Skeletal muscle cell (primary cell): ENCODE measurements around the gene RER1.
"Not testable (repeated sequence)": the region's sequence is repeated elsewhere in the genome, so short reads cannot be mapped to it uniquely, and the experiment has no call there.

Experiments
- DNase-seq: peaks from one replicate; pipeline ENCODE4 v3.0.0-alpha.2; 2010; ENCODE audit warnings: low read depth
- H3K4me3 ChIP-seq: 2 replicates; pipeline ENCODE4 v1.5.1; 2011; ENCODE audit warnings: low read depth, mild to moderate bottlenecking, control low read depth, low read length, moderate library complexity

The RER1 gene

GRCh38 chr1:2436876-2437275 is 45.2 kb downstream of the RER1 start:
- no peak overlapping the region for H3K4me3 ChIP-seq
- DNase-seq = no peak

- DNase-seq = no peak
- H3K4me3 ChIP-seq = no peak overlapping the region
Observed at GRCh38 chr1:2437617-2438016, 46.0 kb downstream of the RER1 start.

GRCh38 chr1:2438038-2438437 is 46.4 kb downstream of the RER1 start:
- DNase-seq = no peak
- no peak overlapping the region for H3K4me3 ChIP-seq

GRCh38 chr1:2438641-2439040 is 47.0 kb downstream of the RER1 start:
- no peak overlapping the region for H3K4me3 ChIP-seq
- no peak for DNase-seq

GRCh38 chr1:2439369-2439768 is 47.7 kb downstream of the RER1 start:
- no peak for DNase-seq
- H3K4me3 ChIP-seq = no peak overlapping the region

GRCh38 chr1:2440346-2440745 is 48.7 kb downstream of the RER1 start:
- DNase-seq, H3K4me3 ChIP-seq: not testable (repeated sequence)

- DNase-seq = no peak
- H3K4me3 ChIP-seq = no peak overlapping the region
Observed at GRCh38 chr1:2441746-2442145, 50.1 kb downstream of the RER1 start.

- DNase-seq = no peak
- H3K4me3 ChIP-seq = no peak overlapping the region
Observed at GRCh38 chr1:2442661-2443060, 51.0 kb downstream of the RER1 start.

- H3K4me3 ChIP-seq = peak overlapping the region; percentile 29
- DNase-seq = no peak
Observed at GRCh38 chr1:2443277-2444137, 51.9 kb downstream of the RER1 start.

GRCh38 chr1:2444138-2444591 is 52.5 kb downstream of the RER1 start:
- DNase-seq = no peak
- H3K4me3 ChIP-seq = peak overlapping the region; percentile 18

- no peak for DNase-seq
- no peak overlapping the region for H3K4me3 ChIP-seq
Observed at GRCh38 chr1:2445162-2445822, 53.7 kb downstream of the RER1 start.

GRCh38 chr1:2445823-2446215 is 54.2 kb downstream of the RER1 start:
- H3K4me3 ChIP-seq = no peak overlapping the region
- DNase-seq = no peak

GRCh38 chr1:2446394-2446793 is 54.8 kb downstream of the RER1 start:
- DNase-seq = no peak

GRCh38 chr1:2446861-2447260 is 55.2 kb downstream of the RER1 start:
- H3K4me3 ChIP-seq = no peak overlapping the region
- DNase-seq = no peak

More at GRCh38 chr1:2446394-2446793, 54.8 kb downstream of the RER1 start:
- no peak overlapping the region for H3K4me3 ChIP-seq

GRCh38 chr1:2447276-2448097 is 55.8 kb downstream of the RER1 start:
- no peak for DNase-seq
- H3K4me3 ChIP-seq = no peak overlapping the region

- H3K4me3 ChIP-seq = no peak overlapping the region
- DNase-seq = no peak
Observed at GRCh38 chr1:2448098-2448445, 56.4 kb downstream of the RER1 start.

GRCh38 chr1:2449636-2450454 is 58.2 kb downstream of the RER1 start:
- no peak for DNase-seq
- H3K4me3 ChIP-seq = no peak overlapping the region

- peak; percentile 65 for DNase-seq
- H3K4me3 ChIP-seq = no peak overlapping the region
Observed at GRCh38 chr1:2451741-2452140, 60.1 kb downstream of the RER1 start.

- H3K4me3 ChIP-seq = no peak overlapping the region
- DNase-seq = no peak
Observed at GRCh38 chr1:2452201-2452931, 60.7 kb downstream of the RER1 start.
